SK-N-MC (cell line): ENCODE measurements around the gene DGKH.

Experiments
- DNase-seq: peaks from one replicate; pipeline ENCODE4 v3.0.0-alpha.2; 2011; ENCODE audit warnings: low read depth, low spot score
- H3K27ac ChIP-seq: fragments of 200-600 bp; sonication (generic); 2 replicates; pipeline ENCODE4 v1.5.1; 2016; ENCODE audit warnings: mixed run types
- H3K36me3 ChIP-seq: fragments of 200-600 bp; sonication (generic); 2 replicates; pipeline ENCODE4 v1.6.1; 2017; ENCODE audit warnings: antibody characterized with exemption, low read length, mixed read lengths; ENCODE audit not compliant: insufficient read depth
- H3K4me3 ChIP-seq: fragments of 200-600 bp; sonication (generic); 2 replicates; pipeline ENCODE4 v1.5.1; 2016
- H3K9ac ChIP-seq: fragments of 200-600 bp; sonication (generic); 2 replicates; pipeline ENCODE4 v1.8.0; 2017; ENCODE audit warnings: mixed run types, mixed read lengths; ENCODE audit not compliant: insufficient read length
- H3K9me3 ChIP-seq: fragments of 200-600 bp; sonication (generic); 2 replicates; pipeline ENCODE4 v1.6.1; 2017; ENCODE audit warnings: low read depth, mild to moderate bottlenecking, antibody characterized with exemption, low read length, moderate library complexity, mixed read lengths
- EZH2 ChIP-seq: fragments of 200-600 bp; sonication (generic); IDR thresholded peaks from one replicate; pipeline ENCODE4 v1.6.1; 2017; ENCODE audit warnings: antibody characterized with exemption
- FOXP2 ChIP-seq: optimal IDR thresholded peaks from 2 replicates; pipeline ENCODE3; 2011; ENCODE audit warnings: mild to moderate bottlenecking, moderate library complexity; ENCODE audit not compliant: insufficient read depth; ENCODE audit errors: extremely low read length, control extremely low read depth
- POLR2AphosphoS5 ChIP-seq: IDR thresholded peaks from 2 replicates; pipeline ENCODE4 v1.6.1; 2012; ENCODE audit warnings: mild to moderate bottlenecking, low read depth, low read length, borderline replicate concordance

The DGKH gene

DNA sequence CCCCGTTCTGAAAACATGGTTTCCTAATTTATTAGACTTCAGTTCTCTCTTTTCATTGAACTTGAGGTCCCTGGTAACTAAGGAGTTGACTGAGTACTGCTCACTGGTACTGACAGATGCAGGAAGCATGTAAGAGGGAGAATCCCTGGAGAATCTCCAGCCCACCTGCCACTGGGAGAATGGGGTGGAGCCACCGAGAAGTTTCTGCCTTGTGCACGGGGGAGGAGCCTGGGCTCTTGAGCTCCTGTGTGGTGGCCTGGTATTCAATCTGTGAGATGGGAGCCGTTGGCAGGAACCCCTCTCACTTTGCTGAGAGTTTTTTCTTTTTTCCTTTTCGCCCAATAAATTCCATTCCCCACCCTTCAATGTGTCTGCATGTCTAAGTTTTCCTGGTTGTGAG, 210.3 kb downstream of the DGKH start:
- DNase-seq: no peak
- H3K9me3 ChIP-seq: no peaks in the 10 kb centered on the region

GRCh38 chr13:42259515-42259914, 211.1 kb downstream of the DGKH start:
- TF ChIP-seq POLR2AphosphoS5 (no peak), FOXP2 (no peak), EZH2 (no peak)
- H3K9me3 ChIP-seq: no peaks in the 10 kb centered on the region

More for the DNA sequence above, 210.3 kb downstream of the DGKH start:
- Histone ChIP-seq H3K9ac (no peak overlapping the region), H3K4me3 (no peak overlapping the region), H3K36me3 (no peaks in the 10 kb centered on the region), H3K27ac (no peak overlapping the region)
- TF ChIP-seq FOXP2: no peak

GRCh38 chr13:42260903-42261654, 212.6 kb downstream of the DGKH start:
- no peak overlapping the region for H3K9ac ChIP-seq
- no peak overlapping the region for H3K4me3 ChIP-seq
- H3K36me3 ChIP-seq: no peaks in the 10 kb centered on the region
- DNase-seq: no peak
- H3K9me3 ChIP-seq: no peaks in the 10 kb centered on the region
- no peak for TF ChIP-seq POLR2AphosphoS5
- H3K27ac ChIP-seq: no peak overlapping the region

More at GRCh38 chr13:42259515-42259914, 211.1 kb downstream of the DGKH start:
- DNase-seq: no peak
- Histone ChIP-seq H3K27ac (no peak overlapping the region), H3K9ac (no peak overlapping the region), H3K4me3 (no peak overlapping the region), H3K36me3 (no peaks in the 10 kb centered on the region)

DNA sequence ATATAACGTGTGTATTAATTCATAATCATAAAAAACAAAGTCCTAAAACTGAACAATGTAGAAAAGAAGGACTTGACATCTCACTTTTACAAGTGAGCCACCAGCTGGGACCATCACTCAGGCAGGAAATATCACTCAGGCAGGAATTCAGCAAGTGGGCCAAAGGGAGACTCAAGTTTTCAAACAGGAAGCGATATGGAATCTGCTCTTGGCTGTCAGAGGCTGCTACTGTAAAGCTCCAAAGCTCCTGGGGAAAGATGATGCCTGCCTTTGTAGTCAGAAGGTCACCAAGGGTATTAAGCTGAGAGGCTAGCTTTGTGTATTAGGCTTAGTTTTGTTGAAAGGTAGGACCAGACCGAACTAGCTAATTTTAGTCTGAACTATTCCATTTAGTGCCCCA, 218.0 kb downstream of the DGKH start:
- DNase-seq: peak; percentile 22
- Histone ChIP-seq H3K9me3 (peaks cover 9% of the 10 kb centered on the region; the same call in 1 of the 2 replicates), H3K9ac (no peak overlapping the region), H3K27ac (no peak overlapping the region), H3K4me3 (peak overlapping the region; percentile 28; the same call in 1 of the 2 replicates), H3K36me3 (no peaks in the 10 kb centered on the region)
- no peak for TF ChIP-seq FOXP2

DNA sequence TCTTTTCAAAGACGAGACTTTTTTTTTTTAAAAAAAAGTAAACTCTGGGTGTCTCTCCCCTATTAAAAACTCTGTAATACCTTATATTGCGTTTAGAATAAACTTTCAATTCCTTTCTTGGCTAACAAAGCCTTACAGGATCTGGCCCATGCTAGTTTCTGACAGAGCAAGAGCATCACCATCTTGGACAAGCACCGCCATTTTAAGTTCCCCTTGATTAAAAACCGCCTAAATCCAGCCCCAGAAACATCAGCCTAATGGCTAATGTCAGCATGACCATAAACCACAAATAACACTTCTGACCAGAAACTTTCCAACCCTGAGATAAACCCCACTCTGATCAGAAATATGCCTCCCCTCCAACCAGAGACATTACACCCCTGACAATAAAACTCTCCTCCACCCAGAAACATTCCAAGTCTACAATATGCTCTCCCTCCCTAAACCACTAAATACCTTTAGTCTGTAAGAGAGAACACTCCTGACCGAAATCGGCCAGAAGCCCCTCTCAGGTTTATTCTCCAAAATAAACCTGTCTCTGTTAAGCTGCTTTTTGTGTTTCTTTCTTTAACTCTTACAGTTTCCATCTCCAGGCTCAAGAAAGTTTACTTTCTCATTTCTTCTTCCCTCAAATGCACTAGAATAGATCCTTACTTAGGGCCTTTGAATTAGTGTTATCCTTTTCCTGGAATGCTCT, 221.9 kb downstream of the DGKH start:
- Histone ChIP-seq H3K36me3 (no peaks in the 10 kb centered on the region), H3K9ac (no peak overlapping the region), H3K9me3 (peaks cover 9% of the 10 kb centered on the region; the same call in 1 of the 2 replicates), H3K4me3 (no peak overlapping the region), H3K27ac (no peak overlapping the region)
- no peak for TF ChIP-seq POLR2AphosphoS5
- TF ChIP-seq EZH2: no peak
- TF ChIP-seq FOXP2: no peak
- DNase-seq: no peak

DNA sequence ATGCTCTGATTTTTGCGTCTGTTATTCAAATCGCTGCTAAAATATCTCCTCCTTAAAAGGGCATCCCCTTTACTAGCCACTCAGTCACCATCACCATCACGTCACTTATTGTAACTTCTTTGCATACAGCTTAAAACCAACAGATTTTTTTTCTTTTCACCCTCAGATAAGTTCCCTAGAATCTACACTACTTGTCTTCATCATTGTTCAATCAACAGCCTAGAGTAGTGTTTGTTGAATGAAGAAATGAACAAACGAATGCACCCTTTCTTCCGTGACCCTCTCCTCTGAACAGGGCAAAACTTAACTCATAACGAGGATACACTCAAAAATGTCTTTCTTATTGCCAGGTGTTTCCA, 222.4 kb downstream of the DGKH start:
- Histone ChIP-seq H3K9me3 (peaks cover 9% of the 10 kb centered on the region; the same call in 1 of the 2 replicates), H3K4me3 (no peak overlapping the region; the same call in 1 of the 2 replicates), H3K36me3 (no peaks in the 10 kb centered on the region), H3K27ac (no peak overlapping the region), H3K9ac (no peak overlapping the region)
- TF ChIP-seq EZH2 (no peak), POLR2AphosphoS5 (no peak), FOXP2 (no peak)
- no peak for DNase-seq

DNA sequence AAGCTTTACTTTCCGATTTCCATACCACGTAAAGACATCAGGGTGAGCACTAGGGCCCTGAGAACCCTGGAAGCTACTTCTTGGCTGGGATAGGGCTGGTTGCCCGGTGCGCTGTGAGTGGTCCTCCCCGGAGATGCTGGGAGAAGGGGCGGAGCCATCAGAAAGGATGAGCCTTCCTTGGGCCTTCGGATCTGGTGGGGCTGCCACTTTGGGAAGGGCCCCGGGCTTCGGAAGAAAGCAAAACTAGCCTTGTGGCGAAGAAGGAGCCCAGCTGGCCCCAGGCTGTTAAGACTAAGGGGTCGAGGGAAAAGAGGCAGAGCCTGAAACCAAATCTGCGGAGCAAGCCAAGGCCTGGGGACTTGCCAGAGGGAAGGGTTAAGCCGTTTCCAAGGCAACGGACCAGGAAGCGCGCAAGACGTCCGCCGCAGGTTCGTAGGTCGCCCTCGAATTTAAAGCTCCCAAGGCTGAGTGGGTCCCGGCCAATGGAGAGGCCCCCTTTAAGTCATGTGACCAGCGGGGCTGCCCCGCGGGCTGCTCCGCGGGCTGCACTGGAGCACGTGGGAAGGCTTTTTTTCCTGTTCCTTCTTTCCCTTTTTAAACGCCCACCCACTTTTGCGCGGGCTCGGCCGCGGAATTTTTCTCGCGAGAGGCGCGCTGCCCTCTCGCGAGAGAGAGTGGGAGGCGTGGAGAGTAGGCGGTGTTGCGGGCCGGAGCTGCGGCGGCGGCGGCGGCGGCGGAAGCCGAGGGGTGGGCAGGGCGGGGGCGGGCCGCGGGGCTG, 223.1 kb downstream of the DGKH start:
- Histone ChIP-seq H3K27ac (peak overlapping the region; percentile 10; the same call in 1 of the 2 replicates), H3K36me3 (no peaks in the 10 kb centered on the region), H3K9ac (peak overlapping the region; percentile 22), H3K4me3 (peak overlapping the region; percentile 86), H3K9me3 (peaks cover 9% of the 10 kb centered on the region; the same call in 1 of the 2 replicates)
- peak; percentile 59 for DNase-seq
- TF ChIP-seq EZH2 (no peak), POLR2AphosphoS5 (peak; percentile 44; the same call in 1 of the 2 replicates), FOXP2 (no peak)

GRCh38 chr13:42272115-42272803, 223.8 kb downstream of the DGKH start, which contains the start of gene AKAP11:
Gene AKAP11 (plus strand): TSS chr13:42272152. CDS start chr13:42286349, 14,197 bp downstream.
- H3K36me3 ChIP-seq: no peaks in the 10 kb centered on the region
- no peak for TF ChIP-seq FOXP2
- peak; percentile 47; the same call in 1 of the 2 replicates for TF ChIP-seq POLR2AphosphoS5
- H3K9ac ChIP-seq: peak within 1 kb of the TSS; percentile 64
- peak within 1 kb of the TSS; percentile 86 for H3K4me3 ChIP-seq
- peaks cover 9% of the 10 kb centered on the region; the same call in 1 of the 2 replicates for H3K9me3 ChIP-seq
- no peak for DNase-seq
- peak within 1 kb of the TSS; percentile 10; the same call in 1 of the 2 replicates for H3K27ac ChIP-seq
